Calu3 (cell line): ENCODE measurements around the gene ARIH2. TPM values are rescaled to one million over a fixed set of nuclear protein-coding genes. Genes with fewer than 3 reads are reported as not detected.

Source experiments
- BruUV-seq: library from RNA; stranded (reverse); fragments of 400-500 nt; replicated peaks from 2 replicates; lab custom pipeline; 2021; lab: Mats Ljungman, UMichigan
- CTCF ChIA-PET: fragments of 300-600 bp; sonication (Branson Sonifier 250); formaldehyde crosslinking; loops from one replicate; lab custom pipeline; 2022; ENCODE audit warnings: antibody characterized with exemption; lab: Charles Lee
- DNase-seq: peaks from one replicate; pipeline ENCODE4 v3.0.0; 2022
- H3K27ac Mint-ChIP-seq: one replicate; pipeline ENCODE4 v1.8.0; 2022; ENCODE audit warnings: mixed read lengths; ENCODE audit not compliant: unreplicated experiment
- H3K27me3 Mint-ChIP-seq: one replicate; pipeline ENCODE4 v1.8.0; 2022; ENCODE audit warnings: mixed read lengths; ENCODE audit not compliant: unreplicated experiment
- H3K36me3 Mint-ChIP-seq: one replicate; pipeline ENCODE4 v1.8.0; 2022; ENCODE audit warnings: mild to moderate bottlenecking, moderate library complexity, mixed read lengths; ENCODE audit not compliant: insufficient read depth, unreplicated experiment
- H3K4me1 Mint-ChIP-seq: one replicate; pipeline ENCODE4 v1.8.0; 2022; ENCODE audit warnings: mild to moderate bottlenecking, low read depth, mixed read lengths; ENCODE audit not compliant: unreplicated experiment
- H3K4me3 Mint-ChIP-seq: one replicate; pipeline ENCODE4 v1.8.0; 2022; ENCODE audit warnings: mild to moderate bottlenecking, low read depth, moderate library complexity, mixed read lengths; ENCODE audit not compliant: unreplicated experiment
- H3K9me3 Mint-ChIP-seq: one replicate; pipeline ENCODE4 v1.8.0; 2022; ENCODE audit warnings: low read depth, mixed read lengths; ENCODE audit not compliant: unreplicated experiment
- CTCF ChIP-seq: fragments of 200-600 bp; IDR thresholded peaks from one replicate; pipeline ENCODE4 v1.8.0; 2022; ENCODE audit warnings: antibody characterized with exemption; ENCODE audit not compliant: unreplicated experiment
- intact Hi-C: fragments of 100-400 bp; cut with micrococcal nuclease; formaldehyde crosslinking; loops from one replicate; pipeline ENCODE4 v1.10.0; 2022; ENCODE audit not compliant: unreplicated experiment
- total RNA-seq: library from RNA; stranded (reverse); gene quantifications from 2 replicates; pipeline ENCODE4 v1.2.3, GENCODE V29; 2022

ARIH2 gene
- total RNA-seq, 1 experiment from 2014 or later, result 109 TPM

- no peak for DNase-seq
- Mint-ChIP-seq H3K4me3 (no peak overlapping the region), H3K27me3 (no peaks in the 10 kb centered on the region), H3K9me3 (no peaks in the 10 kb centered on the region), H3K36me3 (no peaks in the 10 kb centered on the region), H3K27ac (no peak overlapping the region), H3K4me1 (no peaks in the 10 kb centered on the region)
- no peak for TF ChIP-seq CTCF
- intact Hi-C loops, result no loop called here
- BruUV-seq, result no TSS peak
- CTCF ChIA-PET, result no interaction called here
These were observed 37.6 kb upstream of the ARIH2 start for GRCh38 chr3:48881006-48881405.

- H3K9me3 Mint-ChIP-seq, result no peaks in the 10 kb centered on the region
- CTCF ChIA-PET, result no interaction called here
- no peaks in the 10 kb centered on the region for H3K4me1 Mint-ChIP-seq
- H3K27me3 Mint-ChIP-seq, result no peaks in the 10 kb centered on the region
- no peak overlapping the region for H3K27ac Mint-ChIP-seq
- TF ChIP-seq CTCF, result no peak
- H3K4me3 Mint-ChIP-seq, result no peak overlapping the region
- intact Hi-C loops, result no loop called here
- no peak for DNase-seq
- H3K36me3 Mint-ChIP-seq, result no peaks in the 10 kb centered on the region
- no TSS peak for BruUV-seq
These were observed 37.0 kb upstream of the ARIH2 start for GRCh38 chr3:48881652-48882114.

GRCh38 chr3:48885753-48886152, 32.9 kb upstream of the ARIH2 start:
- BruUV-seq, result no TSS peak
- Mint-ChIP-seq H3K27ac (no peak overlapping the region), H3K4me3 (no peak overlapping the region), H3K4me1 (no peaks in the 10 kb centered on the region), H3K36me3 (no peaks in the 10 kb centered on the region), H3K9me3 (no peaks in the 10 kb centered on the region), H3K27me3 (no peaks in the 10 kb centered on the region)
- DNase-seq, result no peak
- TF ChIP-seq CTCF, result no peak
- intact Hi-C loops, result no loop called here
- CTCF ChIA-PET, result no interaction called here

- Mint-ChIP-seq H3K9me3 (no peaks in the 10 kb centered on the region), H3K4me1 (peaks cover 1% of the 10 kb centered on the region), H3K36me3 (no peaks in the 10 kb centered on the region), H3K27me3 (no peaks in the 10 kb centered on the region), H3K27ac (no peak overlapping the region), H3K4me3 (no peak overlapping the region)
- CTCF ChIA-PET, result interaction anchor here (0.6 kb wide), 1 partner anchor 46 kb away, joined by 4 read pairs; no protein-coding TSS in a partner anchor
- no peak for TF ChIP-seq CTCF
- no peak for DNase-seq
- BruUV-seq, result no TSS peak
- intact Hi-C loops, result no loop called here
These were observed 27.0 kb upstream of the ARIH2 start for GRCh38 chr3:48891606-48892005.
